ENCODE measurements around the gene LZTR1.
A peak's percentile ranks its signal among the peaks of the same experiment; 100 is the strongest.
"Not testable (repeated sequence)": the region's sequence is repeated elsewhere in the genome, so short reads cannot be mapped to it uniquely, and the experiment has no call there.

Gene LZTR1

GRCh38 chr22:20981787-20982562 lies at the start of gene LZTR1:
Gene LZTR1 (plus strand): TSS chr22:20982297. CDS start chr22:20982372, 75 bp downstream.
- peak; percentile 68 for TF ChIP-seq CTCF (IDR thresholded peaks at IDR 0.05; ENCODE audit: low read depth, low read length, missing control alignments)
- peak within 1 kb of the TSS; percentile 90 for H3K4me3 ChIP-seq (ENCODE audit: low read depth, low read length)
- in situ Hi-C loops (cut with HindIII; ENCODE audit: low sequenced_read_pairs), result loop anchor here (10.0 kb wide), 1 partner anchor 97 kb away; no protein-coding TSS in a partner anchor

GRCh38 chr22:20933910-20934309 lies 48.2 kb upstream of the LZTR1 start:
- DNase-seq (ENCODE audit: low read depth), result no peak
- H3K4me3 ChIP-seq (ENCODE audit: low read depth, low read length), result no peak overlapping the region
- no peak for TF ChIP-seq CTCF (IDR thresholded peaks at IDR 0.05; ENCODE audit: low read depth, low read length, missing control alignments)
- in situ Hi-C loops (cut with HindIII; ENCODE audit: low sequenced_read_pairs), result no loop called here

More at GRCh38 chr22:20981787-20982562, at the start of gene LZTR1:
- DNase-seq (ENCODE audit: low read depth), result peak; percentile 55

GRCh38 chr22:20935049-20935448 lies 47.0 kb upstream of the LZTR1 start:
- DNase-seq (ENCODE audit: low read depth); in situ Hi-C loops (cut with HindIII; ENCODE audit: low sequenced_read_pairs); H3K4me3 ChIP-seq (ENCODE audit: low read depth, low read length): not testable (repeated sequence)

GRCh38 chr22:20935780-20936539 lies 46.1 kb upstream of the LZTR1 start:
- H3K4me3 ChIP-seq (ENCODE audit: low read depth, low read length); in situ Hi-C loops (cut with HindIII; ENCODE audit: low sequenced_read_pairs); DNase-seq (ENCODE audit: low read depth): not testable (repeated sequence)

GRCh38 chr22:20937031-20937793 lies 44.9 kb upstream of the LZTR1 start:
- no peak for DNase-seq (ENCODE audit: low read depth)
- no peak for TF ChIP-seq CTCF (IDR thresholded peaks at IDR 0.05; ENCODE audit: low read depth, low read length, missing control alignments)
- in situ Hi-C loops (cut with HindIII; ENCODE audit: low sequenced_read_pairs), result no loop called here
- no peak overlapping the region for H3K4me3 ChIP-seq (ENCODE audit: low read depth, low read length)

- DNase-seq (ENCODE audit: low read depth), result no peak
- in situ Hi-C loops (cut with HindIII; ENCODE audit: low sequenced_read_pairs), result no loop called here
- no peak for TF ChIP-seq CTCF (IDR thresholded peaks at IDR 0.05; ENCODE audit: low read depth, low read length, missing control alignments)
- H3K4me3 ChIP-seq (ENCODE audit: low read depth, low read length), result no peak overlapping the region
Measured at GRCh38 chr22:20937794-20938671, 44.1 kb upstream of the LZTR1 start.

GRCh38 chr22:20939457-20940185 lies 42.5 kb upstream of the LZTR1 start:
- in situ Hi-C loops (cut with HindIII; ENCODE audit: low sequenced_read_pairs), result not testable (repeated sequence)

More at GRCh38 chr22:20939457-20940185, 42.5 kb upstream of the LZTR1 start:
- not testable (repeated sequence) for H3K4me3 ChIP-seq (ENCODE audit: low read depth, low read length); DNase-seq (ENCODE audit: low read depth)
